HG03066 (cell line): ENCODE data around the gene XPO4.
A peak's percentile ranks its signal among the peaks of the same experiment; 100 is the strongest.
"Not testable (repeated sequence)": the region's sequence is repeated elsewhere in the genome, so short reads cannot be mapped to it uniquely, and the experiment has no call there.

Experiments used
- ATAC-seq: cut with Tn5 transposase; IDR thresholded peaks from one replicate; pipeline ENCODE4 v1.9.1; 2021; ENCODE audit warnings: low read depth; ENCODE audit not compliant: unreplicated experiment

The XPO4 gene

DNA sequence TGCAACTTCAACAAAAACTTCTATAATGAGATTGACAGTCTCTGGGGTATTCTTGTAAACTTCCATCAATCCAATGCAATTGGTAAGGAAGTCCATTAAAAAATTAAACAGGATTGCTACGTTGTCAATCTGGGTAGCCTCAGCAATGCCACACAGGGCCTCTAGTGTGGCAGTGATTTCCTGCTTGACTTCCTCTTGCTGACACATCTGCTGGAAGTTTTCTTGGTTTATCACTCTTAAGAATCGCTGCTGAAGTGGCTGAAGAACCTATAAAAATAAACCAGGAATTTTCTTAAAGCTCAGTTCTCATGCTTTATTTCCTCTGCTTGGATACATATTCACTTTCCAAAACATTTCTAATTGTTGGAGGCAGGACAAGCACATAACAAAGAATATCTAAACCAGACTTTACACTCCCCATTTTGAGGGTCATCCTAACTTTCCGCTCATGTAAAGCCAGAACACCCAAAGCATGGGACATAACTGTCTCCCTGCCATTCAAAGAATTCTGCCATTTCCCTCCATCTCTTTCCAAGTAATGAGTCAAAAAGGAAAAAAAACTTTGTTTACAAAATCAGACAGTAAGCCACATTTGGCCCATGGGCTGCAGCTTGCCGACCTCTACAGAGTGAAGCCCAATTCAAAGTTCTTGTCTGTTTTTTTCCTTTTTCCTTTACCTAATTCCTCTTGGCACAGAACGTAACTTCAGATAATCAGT, 105.6 kb downstream of the XPO4 start:
- no peak for ATAC-seq

DNA sequence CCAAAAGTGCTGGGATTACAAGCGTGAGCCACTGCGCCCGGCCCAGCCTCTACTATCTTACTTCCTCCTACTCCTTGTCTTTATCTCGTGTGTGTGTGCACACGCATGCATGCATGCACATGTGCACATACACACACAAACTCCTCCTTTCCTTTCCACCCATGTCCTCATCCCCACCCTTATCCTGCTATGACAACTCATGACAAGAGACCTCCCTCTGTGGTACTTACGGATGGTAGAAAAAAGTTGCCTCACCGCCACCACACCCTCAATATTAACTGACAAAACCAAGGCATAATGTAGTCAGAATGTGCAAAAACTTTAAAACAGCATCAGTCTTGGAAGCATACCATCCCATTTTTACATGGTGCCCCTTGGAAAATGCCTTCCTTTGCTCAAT, 112.9 kb downstream of the XPO4 start:
- ATAC-seq: no peak

DNA sequence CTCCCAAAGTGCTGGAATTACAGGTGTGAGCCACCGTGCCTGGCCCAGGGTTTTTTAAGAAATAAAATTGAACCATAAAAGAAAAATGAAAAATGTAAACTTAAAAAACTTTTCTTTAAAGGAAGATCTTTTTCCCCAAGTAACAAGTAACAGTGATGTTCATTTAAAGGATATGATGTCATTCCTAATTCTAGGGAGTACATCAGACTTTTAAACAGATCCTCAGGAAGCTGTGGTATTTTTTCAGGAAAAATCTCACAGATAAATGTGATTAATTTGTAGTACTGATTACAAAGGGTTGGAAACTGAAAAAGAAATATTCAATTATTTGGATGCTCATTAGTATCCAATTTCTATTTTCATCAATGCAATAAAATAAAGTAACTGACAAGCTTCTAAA, 114.2 kb downstream of the XPO4 start:
- ATAC-seq: no peak

DNA sequence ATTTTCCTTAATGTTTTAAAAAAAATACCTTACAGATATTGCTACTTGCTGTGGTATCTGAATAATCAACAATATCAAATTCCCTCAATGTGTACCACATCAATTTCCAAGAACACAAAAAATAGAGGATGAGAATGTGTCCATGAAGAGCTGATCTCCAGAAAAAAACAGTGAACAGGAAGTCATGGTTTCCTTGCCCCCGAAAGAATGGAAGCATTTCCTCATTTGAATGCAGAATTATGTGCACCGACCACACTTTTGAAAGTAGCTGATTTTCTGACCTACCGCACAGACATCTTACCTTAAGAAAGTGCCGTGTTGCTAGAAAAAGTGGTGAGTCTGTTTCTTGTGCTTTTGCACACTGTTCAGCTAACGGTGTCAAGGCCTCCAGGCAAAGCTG, 115.4 kb downstream of the XPO4 start:
- no peak for ATAC-seq

DNA sequence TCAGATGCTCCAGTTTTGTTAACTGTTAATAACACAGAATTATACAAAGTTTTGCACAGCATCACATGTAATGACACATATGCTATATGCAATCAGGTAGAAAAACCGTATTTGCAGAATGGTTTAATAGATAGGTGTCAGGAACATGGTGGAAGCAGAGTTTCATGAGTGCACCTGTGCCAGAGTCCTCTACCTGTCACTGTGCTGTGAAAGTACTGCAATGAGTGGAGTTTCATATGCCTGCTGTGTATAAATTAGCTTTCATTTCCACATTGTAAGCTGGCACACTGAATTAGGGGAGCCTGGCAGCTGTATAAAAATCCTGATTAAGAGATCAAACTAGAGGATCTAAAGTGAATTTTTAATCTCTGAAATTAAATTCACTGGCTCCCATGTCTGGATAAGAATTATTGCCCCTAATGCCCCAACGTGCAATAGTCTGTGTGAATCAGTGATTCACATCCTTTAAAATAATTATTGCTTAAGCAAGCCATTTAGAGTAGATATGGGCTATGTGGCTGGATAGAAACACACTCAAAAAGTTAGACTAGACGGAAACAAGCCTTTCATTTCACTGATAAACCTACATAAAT, 120.3 kb downstream of the XPO4 start:
- peak; percentile 86 for ATAC-seq

DNA sequence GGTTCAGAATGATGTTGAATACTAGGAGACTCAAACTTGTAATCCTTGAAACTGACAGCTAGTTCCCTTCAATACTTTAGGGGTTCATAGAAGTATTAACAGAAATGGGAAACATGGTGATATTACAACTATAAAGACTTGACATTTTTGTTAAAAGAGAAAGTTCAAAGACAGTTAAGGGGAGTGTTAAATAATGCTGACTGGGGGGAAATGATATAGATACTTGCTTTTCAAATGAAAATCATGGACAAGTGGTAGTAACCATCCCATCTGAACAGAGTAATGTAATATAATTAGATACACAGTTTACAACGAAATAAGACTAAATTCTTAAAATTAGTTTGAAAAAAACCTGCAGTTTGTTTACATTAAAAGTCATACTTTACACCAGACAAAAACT, 122.2 kb downstream of the XPO4 start:
- no peak for ATAC-seq

DNA sequence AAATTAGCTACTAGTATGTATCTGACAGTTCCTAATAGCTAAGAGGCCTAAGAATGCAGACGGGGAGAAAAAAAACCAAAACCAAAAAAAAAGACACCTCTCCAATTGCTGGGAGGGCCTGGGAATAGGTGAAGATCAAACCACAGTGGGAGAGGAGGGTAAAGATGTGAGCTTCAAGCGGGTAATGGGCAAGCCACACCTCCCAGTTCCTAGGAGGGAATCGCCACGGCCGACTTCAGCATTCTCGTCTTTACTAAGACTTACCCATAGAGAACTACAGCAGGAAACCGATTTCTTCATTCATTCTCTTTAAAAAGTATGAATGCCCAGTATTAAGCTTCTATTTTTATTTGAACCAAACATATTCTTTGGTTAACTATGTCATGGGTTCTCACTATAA, 123.1 kb downstream of the XPO4 start:
- no peak for ATAC-seq

DNA sequence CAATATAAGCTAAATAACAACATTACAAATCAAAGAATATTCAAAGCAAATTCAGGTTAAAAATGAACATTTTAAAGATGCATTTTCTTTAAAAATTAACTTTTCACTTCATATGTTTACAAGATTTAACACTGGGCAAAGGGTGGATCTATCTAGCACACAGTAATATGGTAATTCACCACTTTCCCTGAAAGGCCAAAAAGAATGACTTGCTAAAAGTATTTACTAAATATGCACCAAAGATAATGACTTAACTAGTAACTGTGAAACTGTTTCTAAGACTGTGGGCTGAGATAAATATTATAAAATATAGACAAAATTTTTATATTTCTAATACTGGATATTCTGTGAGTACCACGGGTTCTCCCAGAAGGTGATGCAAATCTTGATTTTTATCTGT, 124.2 kb downstream of the XPO4 start:
- ATAC-seq: no peak

DNA sequence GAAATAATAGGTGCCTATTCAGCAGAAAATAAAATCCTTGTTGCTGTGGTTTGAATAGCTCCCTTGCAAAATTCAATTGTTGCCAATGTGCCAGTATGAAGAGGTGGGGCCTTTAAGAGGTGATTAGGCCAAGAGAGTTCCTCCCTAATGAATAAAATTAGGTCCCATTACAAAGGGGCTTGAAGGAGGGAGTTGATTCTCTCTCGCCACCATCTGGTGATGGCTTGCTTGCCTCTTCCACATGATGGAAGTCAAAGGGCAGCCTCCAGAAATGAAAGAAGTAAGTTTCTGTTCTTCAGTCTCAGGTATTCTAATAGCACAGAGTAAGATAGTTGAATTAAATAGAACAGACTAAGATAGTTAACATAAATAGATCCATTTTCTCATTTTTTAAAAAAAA, 125.8 kb downstream of the XPO4 start:
- ATAC-seq: no peak

DNA sequence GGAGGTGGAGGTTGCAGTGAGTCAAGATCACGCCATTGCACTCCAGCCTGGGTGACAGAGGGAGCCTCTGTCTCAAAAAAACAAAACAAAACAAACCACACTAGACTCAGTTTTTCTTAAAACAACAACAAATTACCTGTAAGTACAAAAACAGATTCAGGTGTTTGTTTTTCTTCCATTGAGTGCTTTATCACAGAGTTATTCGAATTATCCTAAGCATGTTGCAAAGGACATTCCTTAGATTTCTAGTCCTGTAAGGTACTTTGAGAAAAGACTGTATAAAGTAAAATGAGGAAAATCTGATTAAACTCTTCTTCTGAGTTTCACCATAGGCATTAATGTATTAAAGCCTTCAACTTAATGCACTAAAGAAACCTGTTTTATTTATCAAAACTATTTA, 126.6 kb downstream of the XPO4 start:
- ATAC-seq: no peak

DNA sequence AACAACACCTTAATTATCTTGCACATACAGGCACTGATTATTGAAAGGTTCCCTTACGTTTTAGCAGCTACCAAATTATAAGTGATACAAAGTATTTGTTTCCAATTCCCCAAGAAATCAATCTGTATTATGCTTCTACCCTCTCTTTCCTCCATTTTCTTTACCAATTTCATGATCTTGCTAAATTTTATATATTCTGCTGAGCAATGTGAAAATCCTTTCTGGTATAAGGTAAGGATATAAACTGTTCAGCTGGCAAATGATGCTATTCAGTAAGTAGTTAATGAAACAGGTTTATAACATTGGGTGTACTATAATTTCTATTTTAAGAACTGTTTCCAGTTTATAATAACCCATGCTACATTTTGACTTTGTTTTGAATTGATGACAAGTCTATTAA, 127.8 kb downstream of the XPO4 start:
- no peak for ATAC-seq

DNA sequence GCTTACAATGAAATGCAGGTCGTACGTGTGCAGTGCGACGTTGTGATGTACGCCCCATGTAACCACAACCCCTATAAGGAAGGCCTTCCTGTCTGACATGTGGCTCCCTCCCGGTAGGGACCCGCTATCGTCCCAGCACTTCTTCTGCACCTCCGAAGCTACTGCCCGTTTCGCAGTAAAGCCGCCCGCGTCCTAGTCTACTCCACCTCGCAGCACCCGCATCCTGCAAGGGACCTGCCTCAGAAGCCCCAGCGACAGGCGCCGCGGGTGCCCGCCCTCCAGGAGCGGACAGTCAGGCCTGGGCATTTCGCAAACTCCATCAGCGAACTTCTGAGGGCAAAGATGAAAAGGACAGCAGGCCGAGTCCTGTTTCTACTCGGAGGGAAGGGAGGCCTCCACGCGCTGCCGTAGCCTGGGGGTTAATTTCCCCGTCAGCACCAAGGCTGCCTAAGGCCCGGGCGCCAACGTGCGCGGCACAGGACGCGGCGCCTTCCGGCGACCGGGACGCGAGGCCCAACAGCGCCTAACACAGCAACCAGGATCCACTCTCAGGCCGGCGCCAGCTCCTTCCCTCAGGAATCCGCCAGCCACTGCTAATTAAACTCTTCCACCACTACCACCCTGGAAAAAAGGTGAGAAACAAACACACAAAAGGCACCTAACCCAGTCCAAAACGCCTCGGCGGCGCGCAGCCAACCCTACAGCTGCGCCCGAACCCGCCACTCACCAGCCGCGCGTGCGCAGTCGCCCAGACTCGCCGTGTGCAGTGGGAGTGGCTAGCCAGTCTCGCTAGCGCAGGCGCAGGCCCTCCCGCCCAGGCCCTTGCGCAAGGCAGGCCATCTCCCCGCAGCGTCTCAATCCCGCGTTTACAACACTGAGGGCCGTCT, 129.1 kb downstream of the XPO4 start, which contains the start of gene EEF1AKMT1:
Gene EEF1AKMT1, minus strand, starts transcription at position 768 of the 887 bp plus-strand sequence. CDS start 16,363 bp downstream, outside the sequence.
- peak; percentile 86 for ATAC-seq

DNA sequence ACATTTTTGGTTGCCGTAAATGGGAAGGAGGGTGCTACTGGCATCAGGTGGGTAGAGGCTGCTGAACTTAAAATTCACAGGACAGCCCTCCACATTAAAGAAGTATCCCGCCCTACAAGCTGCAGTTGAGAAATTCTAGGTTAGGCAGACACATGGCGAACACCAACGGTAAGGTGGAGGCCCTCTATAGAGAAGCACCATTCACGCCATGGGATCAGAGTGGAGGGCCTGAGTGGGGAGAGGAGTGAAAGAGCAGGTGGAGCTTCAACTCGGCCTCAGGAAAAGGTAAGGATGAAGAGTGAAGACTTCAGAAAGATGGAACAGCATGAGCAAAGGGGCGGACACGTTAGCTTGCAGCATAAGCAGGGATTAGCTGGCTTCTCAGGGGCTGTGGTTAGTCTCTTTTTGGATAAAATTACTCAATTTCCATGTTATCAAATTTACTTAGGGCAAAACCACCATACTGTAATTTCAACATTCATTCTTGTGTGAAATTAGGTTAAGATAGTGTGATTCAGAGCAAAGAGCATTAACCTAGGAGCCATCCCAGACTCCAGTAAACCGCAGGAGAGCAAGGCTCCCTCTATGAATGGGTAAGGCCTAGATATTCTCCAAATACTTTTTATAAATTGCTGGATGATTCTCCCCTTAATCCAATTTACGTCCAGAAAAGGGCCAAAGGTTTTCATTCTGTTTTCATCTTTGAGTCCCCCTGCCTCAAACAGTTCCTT, 130.0 kb downstream of the XPO4 start:
- ATAC-seq: no peak

DNA sequence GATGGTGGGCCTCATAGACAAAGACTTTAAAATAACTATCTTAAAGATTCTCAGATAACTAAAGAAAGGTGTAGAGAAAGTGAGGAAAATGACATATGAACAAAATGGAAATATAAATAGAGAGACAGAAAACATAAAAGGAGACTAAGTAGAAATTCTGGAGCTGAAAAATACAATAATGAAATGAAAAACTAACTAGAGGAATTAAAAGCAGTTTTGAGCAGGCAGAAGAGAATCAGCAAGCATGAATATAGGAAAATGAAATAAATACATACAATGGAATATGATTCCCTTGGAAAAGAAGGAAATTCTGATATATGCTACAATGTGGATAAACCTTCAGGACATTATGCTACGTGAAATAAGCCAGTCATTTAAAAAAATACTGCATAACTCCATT, 132.7 kb downstream of the XPO4 start:
- ATAC-seq: no peak

DNA sequence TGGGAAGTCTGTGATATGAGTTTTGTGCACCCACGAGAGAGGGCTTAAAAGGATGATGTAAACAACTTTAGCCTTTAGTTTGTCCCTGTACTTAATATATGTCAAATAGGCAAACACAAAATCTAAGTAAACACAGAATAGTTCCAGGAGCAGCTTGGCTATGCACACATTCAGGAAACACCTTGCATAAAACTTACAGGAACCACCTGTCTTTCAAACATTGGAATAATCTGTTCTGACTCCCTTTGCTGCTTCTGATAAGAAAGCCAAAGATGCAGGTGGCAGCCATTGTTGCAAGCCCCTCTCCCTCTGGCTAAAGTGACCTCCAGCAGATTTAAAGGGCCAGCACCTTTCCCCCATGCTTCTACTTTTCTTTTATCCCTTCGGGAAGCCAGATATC, 133.5 kb downstream of the XPO4 start:
- ATAC-seq: no peak

DNA sequence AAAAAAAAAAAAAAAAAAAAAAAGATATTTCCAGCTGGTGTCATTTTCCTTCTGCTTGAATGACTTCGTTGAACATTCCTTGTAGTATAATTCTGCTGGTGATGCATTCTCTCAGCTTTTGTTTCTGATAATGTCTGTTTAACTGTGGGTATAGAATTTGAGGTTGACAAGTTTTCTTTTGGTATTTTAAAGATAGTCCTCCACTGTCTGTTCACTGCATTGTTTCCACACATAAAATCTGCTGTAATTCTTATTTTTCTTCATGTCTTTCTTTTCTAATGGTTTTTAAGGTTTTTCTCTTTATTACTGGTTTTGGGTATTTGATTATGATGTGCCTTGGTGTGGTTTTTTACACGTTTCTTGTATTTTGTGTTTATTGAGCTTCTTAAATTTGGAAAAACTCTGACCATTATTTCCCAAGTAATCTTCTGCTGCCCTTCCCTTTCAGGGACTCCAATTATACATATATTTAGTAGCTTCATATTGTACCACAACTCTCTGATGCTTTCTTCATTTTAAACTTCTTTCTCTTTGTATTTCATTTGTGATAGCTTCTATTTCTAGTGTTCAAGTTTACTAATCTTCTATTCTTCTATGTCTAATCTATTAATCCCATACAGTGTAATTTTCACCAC, 135.1 kb downstream of the XPO4 start:
- ATAC-seq: no peak

DNA sequence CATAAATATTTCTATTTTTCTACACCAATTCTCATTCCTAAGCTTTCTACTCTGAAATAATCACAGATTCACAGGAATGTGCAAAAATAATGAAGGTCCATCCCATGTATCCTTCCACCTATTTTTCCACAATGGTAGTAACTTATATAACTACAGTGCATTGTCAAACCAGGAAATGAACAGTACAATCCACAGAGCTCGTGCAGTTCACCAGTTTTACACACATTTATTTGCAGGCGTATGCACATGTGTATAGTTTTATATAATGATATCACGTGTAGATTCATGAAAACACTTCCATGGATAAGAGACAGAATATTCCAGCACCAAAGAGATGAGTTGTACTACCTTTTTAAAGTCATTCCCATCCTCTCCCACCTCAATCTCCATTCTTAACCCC, 141.7 kb downstream of the XPO4 start:
- ATAC-seq: no peak

DNA sequence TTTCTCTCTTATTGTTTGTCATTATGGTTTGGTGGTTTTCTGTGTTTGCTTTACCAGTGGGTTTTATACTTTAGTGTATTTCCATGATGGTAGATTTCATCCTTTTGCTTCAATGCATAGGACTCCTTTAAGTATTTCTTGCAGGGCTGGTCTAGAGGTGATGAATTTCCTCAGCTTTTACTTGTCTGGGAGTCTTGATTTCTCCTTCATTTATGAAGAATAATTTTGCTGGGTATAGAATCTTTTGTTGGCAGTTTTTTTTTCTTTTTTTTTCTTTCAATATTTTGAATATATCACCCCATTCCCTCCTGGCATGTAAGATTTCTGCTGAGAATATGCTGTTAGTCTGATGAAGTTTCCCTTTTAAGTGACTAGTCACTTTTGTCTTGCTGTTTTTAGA, 148.5 kb downstream of the XPO4 start:
- no peak for ATAC-seq

DNA sequence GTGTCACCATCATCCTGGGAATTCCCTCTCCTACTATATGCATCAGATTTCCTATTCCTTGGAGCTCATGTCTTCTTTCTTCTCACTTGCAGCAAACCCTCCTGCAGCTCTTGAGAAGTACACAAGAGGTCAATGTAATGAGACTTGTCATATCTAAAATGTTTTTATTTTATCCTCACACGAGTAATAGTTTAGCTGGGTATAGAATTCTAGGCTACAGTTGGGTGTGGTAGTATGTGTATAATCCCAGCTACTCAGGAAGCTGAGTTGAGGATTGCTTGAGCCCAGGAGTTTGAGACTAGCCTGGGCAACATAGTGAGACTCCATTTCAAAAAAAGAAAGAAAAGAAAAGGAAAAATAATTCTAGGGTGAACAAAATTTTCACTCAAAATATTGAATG, 153.2 kb downstream of the XPO4 start:
- no peak for ATAC-seq

DNA sequence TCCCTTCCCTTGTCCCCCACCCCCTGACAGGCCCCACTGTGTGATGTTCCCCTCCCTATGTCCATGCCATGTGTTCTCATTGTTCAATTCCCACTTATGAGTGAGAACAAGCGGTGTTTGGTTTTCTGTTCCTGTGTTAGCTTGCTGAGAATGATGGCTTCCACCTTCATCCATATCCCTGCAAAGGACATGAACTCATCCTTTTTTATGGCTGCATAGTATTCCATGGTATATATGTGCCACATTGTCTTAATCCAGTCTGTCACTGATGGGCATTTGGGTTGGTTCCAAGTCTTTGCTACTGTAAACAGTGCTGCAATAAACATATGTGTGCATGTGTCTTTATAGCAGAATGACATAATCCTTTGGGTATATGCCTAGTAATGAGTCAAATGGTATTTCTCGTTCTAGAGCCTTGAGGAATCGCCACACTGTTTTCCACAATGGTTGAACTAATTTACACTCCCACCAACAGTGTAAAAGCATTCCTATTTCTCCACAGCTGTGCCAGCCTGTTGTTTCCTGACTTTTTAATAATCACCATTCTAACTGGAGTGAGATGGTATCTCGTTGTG, 158.6 kb downstream of the XPO4 start:
- ATAC-seq: not testable (repeated sequence)
